MM.1S (cell line): ENCODE measurements around the gene PRMT7.
"Not testable (repeated sequence)": the region's sequence is repeated elsewhere in the genome, so short reads cannot be mapped to it uniquely, and the experiment has no call there.

Experiments used
- DNase-seq: peaks from one replicate; pipeline ENCODE4 v3.0.0-alpha.2; 2015
- H2AFZ ChIP-seq: fragments of 300-600 bp; sonication (generic); 2 replicates; pipeline ENCODE4 v1.6.0; 2016; ENCODE audit warnings: antibody characterized with exemption, low read length
- H3F3A ChIP-seq: fragments of 300-600 bp; sonication (generic); 2 replicates; pipeline ENCODE4 v1.6.1; 2016; ENCODE audit warnings: mild to moderate bottlenecking, antibody characterized with exemption, low read length, moderate library complexity, mixed read lengths; ENCODE audit not compliant: insufficient read depth
- H3K27ac ChIP-seq: fragments of 300-600 bp; sonication (generic); 2 replicates; pipeline ENCODE4 v1.5.1; 2016; ENCODE audit warnings: mild to moderate bottlenecking, low read length
- H3K27me3 ChIP-seq: fragments of 300-600 bp; sonication (generic); replicated peaks from 2 replicates; pipeline ENCODE4 v1.6.0; 2016; ENCODE audit warnings: low read length; ENCODE audit not compliant: insufficient read depth
- H3K36me3 ChIP-seq: fragments of 300-600 bp; sonication (generic); replicated peaks from 2 replicates; pipeline ENCODE4 v1.6.1; 2016; ENCODE audit warnings: mild to moderate bottlenecking, low read length, mixed read lengths; ENCODE audit not compliant: insufficient read depth
- H3K4me1 ChIP-seq: fragments of 300-600 bp; sonication (generic); 2 replicates; pipeline ENCODE4 v1.6.1; 2016; ENCODE audit warnings: low read length, mixed read lengths
- H3K4me2 ChIP-seq: fragments of 300-600 bp; sonication (generic); 2 replicates; pipeline ENCODE4 v1.6.0; 2016; ENCODE audit warnings: low read depth, low read length
- H3K4me3 ChIP-seq: fragments of 300-600 bp; sonication (generic); 2 replicates; pipeline ENCODE4 v1.5.1; 2016; ENCODE audit warnings: low read length, mixed read lengths
- H3K79me2 ChIP-seq: fragments of 300-600 bp; sonication (generic); 2 replicates; pipeline ENCODE4 v1.6.1; 2016; ENCODE audit warnings: mixed run types, low read length, mixed read lengths
- H3K9ac ChIP-seq: fragments of 300-600 bp; sonication (generic); 2 replicates; pipeline ENCODE4 v1.6.1; 2016; ENCODE audit warnings: low read length, mixed read lengths
- H3K9me2 ChIP-seq: fragments of 300-600 bp; sonication (generic); replicated peaks from 2 replicates; pipeline ENCODE4 v1.6.1; 2016; ENCODE audit warnings: mild to moderate bottlenecking, low read length, mixed read lengths; ENCODE audit not compliant: insufficient read depth
- H3K9me3 ChIP-seq: fragments of 300-600 bp; sonication (generic); replicated peaks from 2 replicates; pipeline ENCODE4 v1.6.1; 2016; ENCODE audit warnings: mild to moderate bottlenecking, low read length, mixed read lengths; ENCODE audit not compliant: insufficient read depth
- H4K20me1 ChIP-seq: fragments of 300-600 bp; sonication (generic); 2 replicates; pipeline ENCODE4 v1.6.1; 2016; ENCODE audit warnings: mild to moderate bottlenecking, low read length, moderate library complexity, mixed read lengths; ENCODE audit not compliant: insufficient read depth
- CTCF ChIP-seq: fragments of 300-600 bp; sonication (generic); IDR thresholded peaks from 2 replicates; pipeline ENCODE4 v1.5.1; 2016; ENCODE audit warnings: antibody characterized with exemption, low read length, mixed read lengths
- EZH2 ChIP-seq: fragments of 300-600 bp; sonication (generic); optimal IDR thresholded peaks from 2 replicates; pipeline ENCODE3; 2017; ENCODE audit warnings: low read depth, mild to moderate bottlenecking, antibody characterized with exemption, low read length, mixed read lengths
- EZH2phosphoT487 ChIP-seq: fragments of 300-600 bp; sonication (generic); IDR thresholded peaks from 2 replicates; pipeline ENCODE4 v1.6.1; 2018; ENCODE audit warnings: antibody characterized with exemption, low read length

Gene PRMT7

GRCh38 chr16:68288252-68288650 lies 22.6 kb upstream of the PRMT7 start:
- H3K4me1 ChIP-seq = peaks cover 38% of the 10 kb centered on the region
- H3K27ac ChIP-seq = no peak overlapping the region
- H3K9me2 ChIP-seq = no peaks in the 10 kb centered on the region
- H4K20me1 ChIP-seq = no peaks in the 10 kb centered on the region
- H3K36me3 ChIP-seq = 0 out of 2 replicates have a peak, but pooled peaks cover 9% of the 10 kb centered on the region
- no peak overlapping the region for H3K4me2 ChIP-seq
- no peaks in the 10 kb centered on the region for H3K9me3 ChIP-seq
- peaks cover 73% of the 10 kb centered on the region for H3K79me2 ChIP-seq
- no peak overlapping the region for H2AFZ ChIP-seq
- H3K9ac ChIP-seq = no peak overlapping the region
- no peak overlapping the region for H3K4me3 ChIP-seq
- H3K27me3 ChIP-seq = no peaks in the 10 kb centered on the region
- no peak for DNase-seq
- peaks cover 36% of the 10 kb centered on the region for H3F3A ChIP-seq
- no peak for TF ChIP-seq EZH2
- no peak for TF ChIP-seq EZH2phosphoT487
- no peak for TF ChIP-seq CTCF

GRCh38 chr16:68288796-68289195 lies 22.0 kb upstream of the PRMT7 start:
- Histone ChIP-seq H3K79me2 (peaks cover 78% of the 10 kb centered on the region), H3F3A (peaks cover 30% of the 10 kb centered on the region), H3K4me1 (peaks cover 33% of the 10 kb centered on the region)
- H3K4me2 ChIP-seq, DNase-seq, H3K9me2 ChIP-seq, H2AFZ ChIP-seq, H3K9ac ChIP-seq, H3K36me3 ChIP-seq, H4K20me1 ChIP-seq, H3K4me3 ChIP-seq, H3K9me3 ChIP-seq, H3K27me3 ChIP-seq, H3K27ac ChIP-seq: not testable (repeated sequence)

- peaks cover 26% of the 10 kb centered on the region for H3F3A ChIP-seq
Observed at GRCh38 chr16:68289202-68289601, 21.6 kb upstream of the PRMT7 start.

More at GRCh38 chr16:68289202-68289601, 21.6 kb upstream of the PRMT7 start:
- H2AFZ ChIP-seq = no peak overlapping the region
- H3K27ac ChIP-seq = no peak overlapping the region
- TF ChIP-seq EZH2 (no peak), EZH2phosphoT487 (no peak), CTCF (no peak)
- no peak overlapping the region for H3K4me3 ChIP-seq
- H3K4me1 ChIP-seq = peaks cover 29% of the 10 kb centered on the region
- H3K9ac ChIP-seq = no peak overlapping the region
- H3K27me3 ChIP-seq = no peaks in the 10 kb centered on the region
- H3K36me3 ChIP-seq = 0 out of 2 replicates have a peak, but pooled peaks cover 9% of the 10 kb centered on the region
- H3K9me2 ChIP-seq = no peaks in the 10 kb centered on the region
- peaks cover 80% of the 10 kb centered on the region for H3K79me2 ChIP-seq
- DNase-seq = no peak
- no peak overlapping the region for H3K4me2 ChIP-seq
- H3K9me3 ChIP-seq = no peaks in the 10 kb centered on the region
- H4K20me1 ChIP-seq = no peaks in the 10 kb centered on the region
